ENCODE data around the gene NCOA1. TPM values are rescaled to one million over a fixed set of nuclear protein-coding genes. Genes with fewer than 3 reads are reported as not detected.

The NCOA1 gene
- total and polyA plus RNA-seq, 12 donors = 8.6 to 36.7 (median 32.0) TPM

DNA sequence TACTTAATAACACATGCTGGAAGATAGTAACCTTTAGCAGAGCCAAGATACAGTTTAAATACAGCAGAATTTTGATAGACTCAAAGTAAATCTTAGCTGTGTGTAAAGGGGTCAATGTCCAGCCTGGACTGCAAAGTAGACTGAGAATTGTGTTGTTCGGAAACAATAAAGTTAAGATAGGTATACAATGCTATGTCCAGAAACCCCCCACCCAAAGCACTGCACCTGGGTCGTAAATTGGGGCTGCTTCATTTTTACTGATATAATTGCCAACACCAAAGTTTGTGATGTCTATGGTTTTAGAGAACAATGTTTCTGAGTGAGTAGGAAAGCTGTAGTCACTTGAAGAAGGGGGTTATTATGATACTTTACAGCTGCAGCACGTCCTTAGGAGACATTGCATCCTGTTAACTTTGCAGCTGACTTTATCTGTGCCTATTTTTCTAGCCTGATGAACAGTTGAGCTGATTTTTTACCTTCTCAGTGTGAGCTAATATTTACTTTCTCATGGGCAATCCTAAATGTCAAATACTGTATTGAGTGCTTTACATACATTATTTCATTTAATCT is 4.3 kb upstream of the NCOA1 start:
- Histone ChIP-seq H3K27me3 (no peaks in the 10 kb centered on the region), H3K27ac (no peak overlapping the region), H3K9me3 (no peaks in the 10 kb centered on the region), H3K36me3 (no peaks in the 10 kb centered on the region), H3K4me3 (no peak overlapping the region), H3K4me1 (peaks cover 0 to 34% (median 8%) of the 10 kb centered on the region in 9 donors)
- TF ChIP-seq, protein P1, sequence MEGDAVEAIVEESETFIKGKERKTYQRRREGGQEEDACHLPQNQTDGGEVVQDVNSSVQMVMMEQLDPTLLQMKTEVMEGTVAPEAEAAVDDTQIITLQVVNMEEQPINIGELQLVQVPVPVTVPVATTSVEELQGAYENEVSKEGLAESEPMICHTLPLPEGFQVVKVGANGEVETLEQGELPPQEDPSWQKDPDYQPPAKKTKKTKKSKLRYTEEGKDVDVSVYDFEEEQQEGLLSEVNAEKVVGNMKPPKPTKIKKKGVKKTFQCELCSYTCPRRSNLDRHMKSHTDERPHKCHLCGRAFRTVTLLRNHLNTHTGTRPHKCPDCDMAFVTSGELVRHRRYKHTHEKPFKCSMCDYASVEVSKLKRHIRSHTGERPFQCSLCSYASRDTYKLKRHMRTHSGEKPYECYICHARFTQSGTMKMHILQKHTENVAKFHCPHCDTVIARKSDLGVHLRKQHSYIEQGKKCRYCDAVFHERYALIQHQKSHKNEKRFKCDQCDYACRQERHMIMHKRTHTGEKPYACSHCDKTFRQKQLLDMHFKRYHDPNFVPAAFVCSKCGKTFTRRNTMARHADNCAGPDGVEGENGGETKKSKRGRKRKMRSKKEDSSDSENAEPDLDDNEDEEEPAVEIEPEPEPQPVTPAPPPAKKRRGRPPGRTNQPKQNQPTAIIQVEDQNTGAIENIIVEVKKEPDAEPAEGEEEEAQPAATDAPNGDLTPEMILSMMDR (IDR thresholded peaks at IDR 0.05) = no peak
- ATAC-seq = no peak
- DNase-seq = no peak
- WGBS, 2 donors = 86 to 87% methylated on average over 3 of the region's 3 CpGs
- intact Hi-C loops (cut with DNase I) = loop anchor here in 2 of 10 donors (10.0 kb wide), 2 partner anchors 52 to 62 kb away; no protein-coding TSS in a partner anchor

DNA sequence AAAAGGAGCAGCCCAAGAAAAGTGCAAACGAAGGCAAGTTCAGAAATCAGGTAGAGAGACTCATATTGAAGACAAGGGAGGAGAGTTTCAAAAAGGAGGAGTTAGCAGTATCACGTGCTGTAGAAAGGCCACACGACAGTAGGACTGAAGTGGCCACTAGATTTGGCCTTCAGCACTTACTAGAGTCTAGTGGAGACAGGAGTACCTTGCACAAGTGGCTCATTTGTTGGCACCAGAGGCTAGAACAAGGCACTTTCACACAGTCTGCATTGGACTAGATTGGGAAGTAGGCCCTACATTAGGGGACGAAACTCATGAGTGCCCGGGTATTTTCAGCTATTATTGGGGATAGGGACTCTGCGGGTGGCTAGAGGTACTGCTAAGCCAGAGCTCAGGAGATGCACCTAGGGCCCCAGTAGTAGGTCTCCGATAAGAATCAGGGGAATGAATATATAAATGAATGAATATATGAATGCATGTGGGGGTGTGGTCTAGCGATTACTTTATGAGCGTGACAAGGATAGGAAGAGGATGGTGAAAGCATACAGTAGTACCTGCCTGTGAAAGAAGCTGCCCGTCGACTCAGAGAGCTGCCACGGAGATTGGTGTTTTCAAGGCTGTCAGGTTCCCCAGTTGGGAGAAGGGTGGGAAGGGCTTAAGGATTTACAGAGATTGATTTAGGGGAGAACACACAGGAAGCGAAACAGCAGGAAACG is 1.4 kb upstream of the NCOA1 start:
- intact Hi-C loops (cut with DNase I) = loop anchor here in 6 of 10 donors (1.0 to 10.0 kb wide), 8 partner anchors 52 to 338 kb away; partner anchors contain the start of genes CENPO (in 1 of the 6) and PTRHD1 (in 1 of the 6)
- ATAC-seq (no peak), DNase-seq (no peak)
- WGBS, 2 donors = 68 to 71% methylated on average over 14 of the region's 14 CpGs
- Histone ChIP-seq H3K9me3 (no peaks in the 10 kb centered on the region), H3K4me3 (peak overlapping the region in 6 of 10 donors; percentile 84 to 91 (median 86)), H3K4me1 (peaks cover 4 to 38% (median 31%) of the 10 kb centered on the region in 9 donors), H3K27ac (peak overlapping the region in 9 of 10 donors; percentile 90 to 98 (median 95)), H3K27me3 (no peaks in the 10 kb centered on the region), H3K36me3 (no peaks in the 10 kb centered on the region)
- TF ChIP-seq, protein P1 (IDR thresholded peaks at IDR 0.05) = no peak

DNA sequence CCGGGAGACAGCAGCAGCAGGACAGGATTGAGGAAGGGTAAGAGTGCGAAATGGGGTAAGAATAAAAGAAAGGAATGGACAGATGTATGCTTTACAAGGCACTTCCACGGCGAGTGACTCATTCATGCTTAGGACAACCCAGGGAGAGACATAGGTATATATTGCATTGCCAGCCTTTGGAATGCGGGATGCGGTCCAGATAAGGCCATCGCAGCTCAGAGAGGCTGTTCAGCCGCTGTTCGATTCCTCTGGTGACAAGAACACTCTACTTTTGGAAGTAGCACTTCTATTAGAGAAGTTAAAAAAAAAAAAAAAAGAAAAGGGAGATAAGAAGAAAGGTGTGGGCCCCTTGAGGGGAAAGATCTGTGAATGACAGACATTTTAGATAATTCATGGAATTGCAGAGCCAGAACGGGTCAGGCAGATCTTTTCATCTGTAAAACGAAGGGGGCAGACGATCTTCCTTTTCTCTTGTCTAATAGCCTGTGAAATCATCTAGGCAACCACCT is 819 bp upstream of the NCOA1 start:
- Histone ChIP-seq H3K36me3 (no peaks in the 10 kb centered on the region), H3K27ac (peak overlapping the region; percentile 90 to 98 (median 94)), H3K4me1 (peaks cover 4 to 42% (median 34%) of the 10 kb centered on the region in 9 donors), H3K4me3 (peak overlapping the region; percentile 10 to 97 (median 86)), H3K9me3 (no peaks in the 10 kb centered on the region), H3K27me3 (no peaks in the 10 kb centered on the region)
- intact Hi-C loops (cut with DNase I) = loop anchor here in 4 of 10 donors (1.0 to 10.0 kb wide), 6 partner anchors 53 to 337 kb away; partner anchors contain the start of genes CENPO (in 1 of the 4) and PTRHD1 (in 1 of the 4)
- TF ChIP-seq, protein P1 (IDR thresholded peaks at IDR 0.05) = no peak
- ATAC-seq (peak in 1 of 8 donors; percentile 10), DNase-seq (no peak)
- 39 to 44% methylated on average over 12 of the region's 12 CpGs for WGBS, 2 donors
